Smooth muscle cell (in vitro differentiated cells): ENCODE data around the gene ACTR8. TPM values are rescaled to one million over a fixed set of nuclear protein-coding genes. Genes with fewer than 3 reads are reported as not detected.

ENCODE experiments used
- DNase-seq: peaks from one replicate; lab custom pipeline; 2025; ENCODE audit not compliant: unreplicated experiment; lab: John Stamatoyannopoulos, UW
- H2AFZ ChIP-seq: fragments of 200-600 bp; sonication (generic); 2 replicates; pipeline ENCODE4 v1.6.0; 2016; ENCODE audit warnings: antibody characterized with exemption, low read depth, mild to moderate bottlenecking
- H3F3A ChIP-seq: fragments of 200-600 bp; sonication (generic); 2 replicates; pipeline ENCODE4 v1.6.0; 2017; ENCODE audit warnings: antibody characterized with exemption, low read depth
- H3K27ac ChIP-seq: fragments of 200-600 bp; sonication (generic); 2 replicates; pipeline ENCODE4 v1.5.1; 2016; ENCODE audit warnings: low read depth, mild to moderate bottlenecking
- H3K27me3 ChIP-seq: fragments of 200-600 bp; sonication (generic); 2 replicates; pipeline ENCODE4 v1.6.1; 2016; ENCODE audit warnings: low read depth, mild to moderate bottlenecking
- H3K36me3 ChIP-seq: fragments of 200-600 bp; sonication (generic); 2 replicates; pipeline ENCODE4 v1.5.1; 2016; ENCODE audit warnings: low read depth
- H3K4me1 ChIP-seq: fragments of 200-600 bp; sonication (generic); 2 replicates; pipeline ENCODE4 v1.5.1; 2016; ENCODE audit warnings: low read depth
- H3K4me2 ChIP-seq: fragments of 200-600 bp; sonication (generic); 2 replicates; pipeline ENCODE4 v1.6.0; 2016; ENCODE audit warnings: mild to moderate bottlenecking
- H3K4me3 ChIP-seq: fragments of 200-600 bp; sonication (generic); 2 replicates; pipeline ENCODE4 v1.5.1; 2016; ENCODE audit warnings: mild to moderate bottlenecking
- H3K79me2 ChIP-seq: fragments of 200-600 bp; sonication (generic); 2 replicates; pipeline ENCODE4 v1.6.0; 2016; ENCODE audit warnings: low read depth, mild to moderate bottlenecking
- H3K9ac ChIP-seq: fragments of 200-600 bp; sonication (generic); 2 replicates; pipeline ENCODE4 v1.6.0; 2016; ENCODE audit warnings: low read depth
- H3K9me3 ChIP-seq: fragments of 200-600 bp; sonication (generic); replicated peaks from 2 replicates; pipeline ENCODE4 v1.5.1; 2016; ENCODE audit warnings: low read depth
- H4K20me1 ChIP-seq: fragments of 200-600 bp; sonication (generic); 2 replicates; pipeline ENCODE4 v1.6.0; 2016; ENCODE audit warnings: low read depth
- WGBS: methylation state at CpG from one replicate; pipeline ENCODE4 v1.1.7; 2016; ENCODE audit warnings: low lambda C conversion rate; 5-methylcytosine and 5-hydroxymethylcytosine counted together
- polyA plus RNA-seq: library from polyadenylated mRNA; unstranded; fragments of >200 nt; fragmentation: Nextera tagmentation; extraction: Ambion mirVana; gene quantifications from 2 replicates; pipeline ENCODE4 v1.2.1, GENCODE V29; 2016
- total RNA-seq: library from RNA; depleted of rRNA; stranded (reverse); fragments of >200 nt; gene quantifications from 2 replicates; pipeline ENCODE4 v1.2.3, GENCODE V29; 2014
- TF ChIP-seq, protein P1 (sequence below): fragments of 200-600 bp; sonication (generic); IDR thresholded peaks from 2 replicates; pipeline ENCODE4 v1.5.1; 2017; ENCODE audit warnings: borderline replicate concordance, mild to moderate bottlenecking, antibody characterized with exemption; ENCODE audit not compliant: insufficient read depth, poor library complexity, severe bottlenecking

ACTR8 gene
- total and polyA plus RNA-seq, 2 experiments from 2014 or later, result 17.4 to 23.1 TPM

DNA sequence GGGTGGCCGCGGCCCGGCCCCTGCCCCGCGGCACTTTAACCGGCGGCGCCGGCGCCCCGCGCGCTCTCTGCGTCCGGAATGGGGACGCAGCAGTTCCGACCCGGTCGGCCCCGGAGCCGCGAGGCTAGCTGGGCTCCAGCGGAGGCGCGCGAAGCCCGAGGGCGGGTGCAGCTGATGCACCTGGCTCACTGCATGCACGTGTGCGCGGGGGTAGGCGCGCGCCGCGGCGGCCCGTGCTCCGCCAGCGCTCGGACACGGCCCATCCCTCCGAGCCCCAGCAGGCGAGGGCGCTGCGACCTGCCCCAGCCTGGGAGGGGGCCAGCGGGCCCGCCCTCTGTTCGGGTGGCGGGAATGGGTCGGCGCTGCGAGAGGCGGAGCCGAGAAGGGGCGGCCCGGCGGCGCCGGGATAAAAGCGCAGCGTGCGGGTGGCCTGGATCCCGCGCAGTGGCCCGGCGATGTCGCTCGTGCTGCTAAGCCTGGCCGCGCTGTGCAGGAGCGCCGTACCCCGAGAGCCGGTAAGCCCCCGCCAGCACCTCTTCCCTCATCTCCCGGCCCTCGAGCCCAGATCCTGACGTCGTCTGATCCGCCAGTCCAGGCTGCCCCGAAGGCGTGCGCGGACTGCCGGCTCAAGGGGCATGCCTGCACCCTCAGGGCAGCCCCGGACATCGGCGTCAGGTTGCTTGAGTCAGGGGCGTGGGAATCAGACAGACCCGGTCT is 35.7 kb downstream of the ACTR8 start, which contains the start of the genes CHDH and IL17RB:
Gene CHDH, minus strand, starts transcription at position 286 of the 717 bp plus-strand sequence. CDS start 22,411 bp downstream, outside the sequence.
Gene IL17RB, plus strand, starts transcription at position 435 of the 717 bp plus-strand sequence. Its CDS starts 21 bp downstream, at position 456.
- Histone ChIP-seq H3F3A (no peaks in the 10 kb centered on the region), H3K36me3 (no peaks in the 10 kb centered on the region), H4K20me1 (no peaks in the 10 kb centered on the region), H3K4me2 (peak within 1 kb of the TSS; percentile 97), H3K27ac (no peak within 1 kb of the TSS), H3K9me3 (no peaks in the 10 kb centered on the region), H3K9ac (no peak within 1 kb of the TSS), H3K27me3 (peaks cover 42% of the 10 kb centered on the region), H3K4me3 (peak within 1 kb of the TSS; percentile 75), H3K4me1 (peaks cover 3% of the 10 kb centered on the region), H2AFZ (peak within 1 kb of the TSS; percentile 93), H3K79me2 (no peaks in the 10 kb centered on the region)
- DNase-seq, result no peak
- TF ChIP-seq, protein P1, sequence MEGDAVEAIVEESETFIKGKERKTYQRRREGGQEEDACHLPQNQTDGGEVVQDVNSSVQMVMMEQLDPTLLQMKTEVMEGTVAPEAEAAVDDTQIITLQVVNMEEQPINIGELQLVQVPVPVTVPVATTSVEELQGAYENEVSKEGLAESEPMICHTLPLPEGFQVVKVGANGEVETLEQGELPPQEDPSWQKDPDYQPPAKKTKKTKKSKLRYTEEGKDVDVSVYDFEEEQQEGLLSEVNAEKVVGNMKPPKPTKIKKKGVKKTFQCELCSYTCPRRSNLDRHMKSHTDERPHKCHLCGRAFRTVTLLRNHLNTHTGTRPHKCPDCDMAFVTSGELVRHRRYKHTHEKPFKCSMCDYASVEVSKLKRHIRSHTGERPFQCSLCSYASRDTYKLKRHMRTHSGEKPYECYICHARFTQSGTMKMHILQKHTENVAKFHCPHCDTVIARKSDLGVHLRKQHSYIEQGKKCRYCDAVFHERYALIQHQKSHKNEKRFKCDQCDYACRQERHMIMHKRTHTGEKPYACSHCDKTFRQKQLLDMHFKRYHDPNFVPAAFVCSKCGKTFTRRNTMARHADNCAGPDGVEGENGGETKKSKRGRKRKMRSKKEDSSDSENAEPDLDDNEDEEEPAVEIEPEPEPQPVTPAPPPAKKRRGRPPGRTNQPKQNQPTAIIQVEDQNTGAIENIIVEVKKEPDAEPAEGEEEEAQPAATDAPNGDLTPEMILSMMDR, result no peak
- WGBS, result 6% methylated on average over 70 of the region's 91 CpGs

DNA sequence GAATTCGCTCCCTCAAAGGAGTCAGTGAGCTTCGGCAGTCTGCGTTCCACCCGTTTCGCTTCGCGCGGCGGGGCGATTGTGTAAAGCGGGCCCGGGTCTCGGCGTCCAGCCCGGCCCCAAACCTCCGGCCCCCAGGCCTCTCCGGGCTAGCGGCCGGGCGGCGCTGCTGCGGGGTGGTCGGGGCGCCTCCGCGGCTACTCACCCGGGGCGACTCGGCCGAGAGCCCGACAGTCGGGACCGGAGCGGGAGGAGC is 36.1 kb downstream of the ACTR8 start:
- Histone ChIP-seq H3K27me3 (peaks cover 42% of the 10 kb centered on the region), H2AFZ (peak overlapping the region; percentile 93), H3K79me2 (no peaks in the 10 kb centered on the region), H4K20me1 (no peaks in the 10 kb centered on the region), H3K9ac (no peak overlapping the region), H3K27ac (no peak overlapping the region), H3K36me3 (no peaks in the 10 kb centered on the region), H3K4me2 (peak overlapping the region; percentile 97), H3K9me3 (no peaks in the 10 kb centered on the region), H3F3A (no peaks in the 10 kb centered on the region), H3K4me3 (peak overlapping the region; percentile 75), H3K4me1 (peaks cover 3% of the 10 kb centered on the region)
- no peak for DNase-seq
- WGBS, result under 1% methylated on average over 31 of the region's 34 CpGs
- TF ChIP-seq, protein P1, result no peak

DNA sequence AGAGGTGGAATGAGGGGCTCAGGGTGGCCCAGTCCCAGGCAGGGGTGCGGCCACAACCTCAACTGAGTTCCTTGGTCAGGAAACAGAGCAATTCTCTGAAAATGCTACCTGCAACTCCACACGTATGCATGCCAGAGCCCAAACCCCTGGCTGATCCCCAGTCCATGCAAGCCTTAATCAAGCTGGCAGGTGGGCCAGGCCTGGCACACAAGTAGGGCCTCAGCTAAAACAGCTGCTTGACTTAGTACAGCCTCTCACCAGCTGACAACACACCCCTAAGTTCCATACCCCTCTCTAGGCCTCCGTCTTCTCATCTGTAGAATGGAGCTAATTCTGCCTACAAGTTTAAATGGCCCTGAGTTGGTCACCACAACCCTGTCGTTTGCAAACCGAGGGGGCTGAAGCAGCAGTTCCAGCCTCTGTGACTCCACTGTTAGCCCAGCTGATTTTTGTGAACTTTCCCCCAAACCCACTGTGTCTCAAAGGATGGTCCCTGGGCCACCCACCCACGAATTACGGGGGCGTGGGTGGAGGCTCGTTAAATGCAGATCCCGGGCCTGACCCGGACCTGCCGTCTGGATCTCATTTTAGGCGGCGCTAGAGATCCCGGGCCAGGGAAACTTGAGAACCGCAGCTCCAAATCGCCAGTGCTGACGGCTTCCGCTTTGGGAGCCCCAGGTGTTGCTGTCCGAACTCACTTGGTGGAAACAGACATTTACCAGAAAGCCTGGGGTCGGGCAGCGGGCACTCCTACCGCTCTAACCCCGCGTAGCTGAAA is 36.7 kb downstream of the ACTR8 start:
- H3K9ac ChIP-seq, result no peak overlapping the region
- H3K79me2 ChIP-seq, result no peaks in the 10 kb centered on the region
- H4K20me1 ChIP-seq, result no peaks in the 10 kb centered on the region
- H2AFZ ChIP-seq, result peak overlapping the region; percentile 93
- TF ChIP-seq, protein P1, result peak; percentile 4
- peak overlapping the region; percentile 75 for H3K4me3 ChIP-seq
- peaks cover 3% of the 10 kb centered on the region for H3K4me1 ChIP-seq
- no peaks in the 10 kb centered on the region for H3K36me3 ChIP-seq
- peaks cover 42% of the 10 kb centered on the region for H3K27me3 ChIP-seq
- H3F3A ChIP-seq, result no peaks in the 10 kb centered on the region
- WGBS, result 18% methylated on average over 25 of the region's 25 CpGs
- peak overlapping the region; percentile 97 for H3K4me2 ChIP-seq
- no peak for DNase-seq
- no peak overlapping the region for H3K27ac ChIP-seq
- H3K9me3 ChIP-seq, result no peaks in the 10 kb centered on the region
